ENCODE data around the gene CAPN11.

The CAPN11 gene

DNA sequence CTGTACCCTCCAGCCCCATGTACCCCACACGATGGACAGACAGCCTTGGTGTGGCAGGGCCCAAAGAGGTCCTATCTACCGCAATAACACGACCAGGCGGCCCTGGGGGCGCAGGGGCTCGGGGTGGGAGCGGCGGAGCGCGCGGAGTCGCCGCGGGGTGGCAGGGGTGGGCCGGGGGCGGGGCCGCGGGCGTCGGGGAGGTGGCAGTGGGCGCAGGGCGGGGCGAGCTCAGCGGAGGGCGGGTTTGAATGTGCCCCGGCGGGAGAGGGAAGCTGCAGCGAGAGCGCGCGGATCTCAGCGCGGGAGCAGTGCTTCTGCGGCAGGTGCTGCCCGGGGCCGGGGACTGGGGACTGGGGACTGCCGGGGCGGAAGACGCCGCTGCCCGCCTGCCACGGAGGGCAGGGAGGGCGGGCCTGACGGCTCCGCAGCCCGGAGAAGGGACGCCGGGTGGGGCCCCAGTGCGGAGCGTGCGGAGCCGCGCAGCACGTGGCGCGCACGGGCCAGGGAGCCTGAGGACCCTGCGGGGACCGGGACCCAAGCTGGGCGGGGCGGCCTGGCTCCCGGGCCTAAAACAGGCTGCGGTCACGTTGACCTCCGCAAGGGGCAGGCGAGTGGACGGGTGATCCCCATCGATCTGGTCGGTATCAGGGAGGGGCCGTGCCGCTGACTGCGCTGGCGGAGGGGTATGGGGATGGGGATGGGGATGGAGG lies 64.9 kb downstream of the CAPN11 start, which contains the start of gene SLC29A1 (continued):
- TF ChIP-seq, protein P1, sequence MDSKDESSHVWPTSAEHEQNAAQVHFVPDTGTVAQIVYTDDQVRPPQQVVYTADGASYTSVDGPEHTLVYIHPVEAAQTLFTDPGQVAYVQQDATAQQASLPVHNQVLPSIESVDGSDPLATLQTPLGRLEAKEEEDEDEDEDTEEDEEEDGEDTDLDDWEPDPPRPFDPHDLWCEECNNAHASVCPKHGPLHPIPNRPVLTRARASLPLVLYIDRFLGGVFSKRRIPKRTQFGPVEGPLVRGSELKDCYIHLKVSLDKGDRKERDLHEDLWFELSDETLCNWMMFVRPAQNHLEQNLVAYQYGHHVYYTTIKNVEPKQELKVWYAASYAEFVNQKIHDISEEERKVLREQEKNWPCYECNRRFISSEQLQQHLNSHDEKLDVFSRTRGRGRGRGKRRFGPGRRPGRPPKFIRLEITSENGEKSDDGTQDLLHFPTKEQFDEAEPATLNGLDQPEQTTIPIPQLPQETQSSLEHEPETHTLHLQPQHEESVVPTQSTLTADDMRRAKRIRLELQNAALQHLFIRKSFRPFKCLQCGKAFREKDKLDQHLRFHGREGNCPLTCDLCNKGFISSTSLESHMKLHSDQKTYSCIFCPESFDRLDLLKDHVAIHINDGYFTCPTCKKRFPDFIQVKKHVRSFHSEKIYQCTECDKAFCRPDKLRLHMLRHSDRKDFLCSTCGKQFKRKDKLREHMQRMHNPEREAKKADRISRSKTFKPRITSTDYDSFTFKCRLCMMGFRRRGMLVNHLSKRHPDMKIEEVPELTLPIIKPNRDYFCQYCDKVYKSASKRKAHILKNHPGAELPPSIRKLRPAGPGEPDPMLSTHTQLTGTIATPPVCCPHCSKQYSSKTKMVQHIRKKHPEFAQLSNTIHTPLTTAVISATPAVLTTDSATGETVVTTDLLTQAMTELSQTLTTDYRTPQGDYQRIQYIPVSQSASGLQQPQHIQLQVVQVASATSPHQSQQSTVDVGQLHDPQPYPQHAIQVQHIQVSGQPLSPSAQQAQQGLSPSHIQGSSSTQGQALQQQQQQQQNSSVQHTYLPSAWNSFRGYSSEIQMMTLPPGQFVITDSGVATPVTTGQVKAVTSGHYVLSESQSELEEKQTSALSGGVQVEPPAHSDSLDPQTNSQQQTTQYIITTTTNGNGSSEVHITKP (tag by site-specific recombination; IDR thresholded peaks at IDR 0.05), result no peak; the same call in none of the 2 replicates
- no peak for TF ChIP-seq ZNF777 (tag by site-specific recombination; IDR thresholded peaks at IDR 0.05; ENCODE audit: borderline replicate concordance)
- TF ChIP-seq ZNF837 (tag by site-specific recombination; IDR thresholded peaks at IDR 0.05), result no peak
- TF ChIP-seq ZNF157 (tag by site-specific recombination; IDR thresholded peaks at IDR 0.05), result no peak
- no peak for TF ChIP-seq ZNF677 (tag by site-specific recombination; IDR thresholded peaks at IDR 0.05)
- 0 out of 2 replicates have a peak, but pooled peaks have one; percentile 6 for TF ChIP-seq PATZ1 (tag by site-specific recombination; IDR thresholded peaks at IDR 0.05)
- TF ChIP-seq ZBTB48 (tag by site-specific recombination; IDR thresholded peaks at IDR 0.05), result peak; percentile 72
- TF ChIP-seq ZNF571 (tag by site-specific recombination; IDR thresholded peaks at IDR 0.05), result no peak
- no peak for TF ChIP-seq ZNF558 (tag by site-specific recombination; IDR thresholded peaks at IDR 0.05)
- TF ChIP-seq PRDM4 (tag by site-specific recombination; IDR thresholded peaks at IDR 0.05), result 0 out of 2 replicates have a peak, but pooled peaks have one; percentile 21
- no peak for TF ChIP-seq ZNF596 (tag by site-specific recombination; IDR thresholded peaks at IDR 0.05)
- TF ChIP-seq CTCF (tag by site-specific recombination; IDR thresholded peaks at IDR 0.05), result no peak
- no peak for TF ChIP-seq PRDM2 (tag by site-specific recombination; IDR thresholded peaks at IDR 0.05; ENCODE audit: borderline replicate concordance)
- TF ChIP-seq, protein P2, sequence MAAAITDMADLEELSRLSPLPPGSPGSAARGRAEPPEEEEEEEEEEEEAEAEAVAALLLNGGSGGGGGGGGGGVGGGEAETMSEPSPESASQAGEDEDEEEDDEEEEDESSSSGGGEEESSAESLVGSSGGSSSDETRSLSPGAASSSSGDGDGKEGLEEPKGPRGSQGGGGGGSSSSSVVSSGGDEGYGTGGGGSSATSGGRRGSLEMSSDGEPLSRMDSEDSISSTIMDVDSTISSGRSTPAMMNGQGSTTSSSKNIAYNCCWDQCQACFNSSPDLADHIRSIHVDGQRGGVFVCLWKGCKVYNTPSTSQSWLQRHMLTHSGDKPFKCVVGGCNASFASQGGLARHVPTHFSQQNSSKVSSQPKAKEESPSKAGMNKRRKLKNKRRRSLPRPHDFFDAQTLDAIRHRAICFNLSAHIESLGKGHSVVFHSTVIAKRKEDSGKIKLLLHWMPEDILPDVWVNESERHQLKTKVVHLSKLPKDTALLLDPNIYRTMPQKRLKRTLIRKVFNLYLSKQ (tag by site-specific recombination; IDR thresholded peaks at IDR 0.05; ENCODE audit: borderline replicate concordance), result no peak
- TF ChIP-seq, protein P3, sequence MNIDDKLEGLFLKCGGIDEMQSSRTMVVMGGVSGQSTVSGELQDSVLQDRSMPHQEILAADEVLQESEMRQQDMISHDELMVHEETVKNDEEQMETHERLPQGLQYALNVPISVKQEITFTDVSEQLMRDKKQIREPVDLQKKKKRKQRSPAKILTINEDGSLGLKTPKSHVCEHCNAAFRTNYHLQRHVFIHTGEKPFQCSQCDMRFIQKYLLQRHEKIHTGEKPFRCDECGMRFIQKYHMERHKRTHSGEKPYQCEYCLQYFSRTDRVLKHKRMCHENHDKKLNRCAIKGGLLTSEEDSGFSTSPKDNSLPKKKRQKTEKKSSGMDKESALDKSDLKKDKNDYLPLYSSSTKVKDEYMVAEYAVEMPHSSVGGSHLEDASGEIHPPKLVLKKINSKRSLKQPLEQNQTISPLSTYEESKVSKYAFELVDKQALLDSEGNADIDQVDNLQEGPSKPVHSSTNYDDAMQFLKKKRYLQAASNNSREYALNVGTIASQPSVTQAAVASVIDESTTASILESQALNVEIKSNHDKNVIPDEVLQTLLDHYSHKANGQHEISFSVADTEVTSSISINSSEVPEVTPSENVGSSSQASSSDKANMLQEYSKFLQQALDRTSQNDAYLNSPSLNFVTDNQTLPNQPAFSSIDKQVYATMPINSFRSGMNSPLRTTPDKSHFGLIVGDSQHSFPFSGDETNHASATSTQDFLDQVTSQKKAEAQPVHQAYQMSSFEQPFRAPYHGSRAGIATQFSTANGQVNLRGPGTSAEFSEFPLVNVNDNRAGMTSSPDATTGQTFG (tag by site-specific recombination; IDR thresholded peaks at IDR 0.05; ENCODE audit: borderline replicate concordance), result no peak
- TF ChIP-seq HOXD13 (CRISPR knock-in tag; IDR thresholded peaks at IDR 0.05; ENCODE audit: borderline replicate concordance), result 0 out of 2 replicates have a peak, but pooled peaks have one; percentile 10

All from HEK293 (cell line).